Activated CD8-positive, alpha-beta memory T cell treated with anti-CD3 and anti-CD28 coated beads, Interleukin-2, amount 50 U/mL, for 4 hours (primary cell): ENCODE measurements around the gene CAMTA1.

Experiments used
- DNase-seq: peaks from one replicate; pipeline ENCODE4 v3.0.0-alpha.2; 2020

Gene CAMTA1

GRCh38 chr1:6935911-6936690 is 150.8 kb downstream of the CAMTA1 start:
- DNase-seq, result no peak

GRCh38 chr1:6937048-6937447 is 151.8 kb downstream of the CAMTA1 start:
- DNase-seq, result no peak

GRCh38 chr1:6939363-6939762 is 154.1 kb downstream of the CAMTA1 start:
- DNase-seq, result no peak

DNA sequence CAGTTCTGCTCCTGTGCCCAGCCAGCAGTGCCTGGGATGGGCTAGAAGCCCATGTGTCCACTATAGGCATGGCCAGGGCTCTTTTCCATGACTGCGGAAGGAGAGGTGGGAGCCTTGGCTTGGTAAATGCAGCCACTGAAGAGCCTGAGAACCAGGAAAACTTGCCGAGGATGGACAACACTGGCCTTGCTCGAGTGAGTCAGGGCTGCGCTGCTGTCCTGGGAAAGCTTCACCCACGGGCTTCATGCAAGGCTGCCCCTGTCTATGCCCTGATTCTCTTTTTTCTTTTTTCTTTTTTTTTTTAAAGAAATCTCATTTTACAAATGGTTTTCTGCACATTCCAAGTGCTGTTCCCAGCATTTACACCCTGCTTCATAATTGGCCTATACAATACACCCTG is 156.5 kb downstream of the CAMTA1 start:
- DNase-seq, result no peak

GRCh38 chr1:6942990-6943389 is 157.7 kb downstream of the CAMTA1 start:
- DNase-seq, result no peak

DNA sequence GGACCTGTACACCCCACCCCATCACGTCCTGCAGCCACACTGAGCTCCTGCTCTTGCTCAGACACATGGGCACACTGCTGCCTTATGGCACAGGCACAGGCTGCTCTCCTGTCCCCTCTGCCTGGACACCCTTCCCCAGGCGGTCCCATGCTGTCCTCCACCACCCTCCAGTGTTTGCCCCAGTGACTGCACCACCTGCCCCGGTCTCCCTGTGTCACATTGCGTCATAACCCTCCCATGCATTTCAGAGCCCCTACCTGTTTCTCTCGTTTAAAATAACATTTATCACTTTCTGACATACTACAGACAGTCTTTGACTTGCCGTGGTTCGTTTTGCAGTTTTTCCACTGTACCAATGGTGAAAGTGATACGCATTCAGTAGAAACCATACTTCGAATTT is 159.2 kb downstream of the CAMTA1 start:
- DNase-seq, result no peak

DNA sequence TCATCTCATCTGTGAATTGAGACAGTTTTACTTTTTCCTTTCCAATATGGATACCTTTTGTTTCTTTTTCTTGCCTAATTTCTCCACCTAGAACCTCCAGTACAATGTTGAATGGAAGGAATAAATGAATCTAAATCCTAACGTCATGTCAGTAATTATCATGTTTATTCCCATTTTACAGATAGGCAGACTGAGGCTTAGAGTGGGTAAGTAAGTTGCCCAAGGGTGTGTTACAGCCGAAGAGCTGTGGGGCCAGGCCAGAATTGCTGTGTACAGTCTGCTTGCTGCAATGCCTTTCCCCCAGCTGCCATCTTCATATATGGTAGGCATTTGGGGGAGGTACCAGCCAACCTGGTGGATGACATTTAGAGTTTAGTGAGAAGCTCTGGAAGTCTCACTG is 162.7 kb downstream of the CAMTA1 start:
- no peak for DNase-seq

DNA sequence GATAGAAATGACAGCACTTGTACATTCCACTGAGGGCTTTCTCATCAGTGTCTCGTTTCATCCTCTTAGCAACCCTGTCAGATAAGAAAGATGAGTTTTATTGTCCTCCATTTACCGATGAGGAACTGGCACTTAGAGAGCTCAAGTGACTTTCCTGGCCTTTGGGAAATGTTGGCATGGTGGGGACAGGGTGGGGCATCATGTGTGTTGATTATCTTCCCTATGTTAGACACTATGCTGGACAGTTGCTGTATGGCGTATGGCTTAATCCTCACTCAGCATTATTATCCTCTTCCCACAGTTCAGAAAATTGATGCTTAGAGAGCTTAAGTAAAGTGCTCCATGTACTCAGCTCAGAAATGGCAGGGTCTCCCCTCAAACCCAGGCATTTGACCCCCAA is 163.2 kb downstream of the CAMTA1 start:
- DNase-seq, result no peak

GRCh38 chr1:6948861-6949260 is 163.6 kb downstream of the CAMTA1 start:
- DNase-seq, result no peak

GRCh38 chr1:6950001-6950765 is 164.9 kb downstream of the CAMTA1 start:
- no peak for DNase-seq

DNA sequence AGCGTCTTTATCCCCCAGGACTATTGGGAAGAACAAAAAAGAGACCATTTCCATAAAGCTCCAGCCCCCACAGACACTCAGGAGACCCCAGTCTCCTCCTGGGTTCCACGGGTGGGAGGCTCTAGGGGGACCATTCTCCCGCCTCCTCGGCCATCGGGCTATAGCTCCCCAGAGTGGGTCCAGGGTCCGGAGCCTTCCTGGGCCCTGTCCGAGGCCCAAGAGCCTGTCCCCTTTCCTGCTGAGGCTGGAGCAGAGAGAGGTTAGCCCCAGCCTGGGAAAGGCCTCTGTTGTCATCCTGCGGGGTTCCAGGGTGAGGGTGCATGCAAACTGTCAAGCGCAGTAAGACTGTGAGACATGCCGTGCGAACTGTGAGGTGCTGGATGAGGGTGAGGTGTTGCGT is 166.3 kb downstream of the CAMTA1 start:
- no peak for DNase-seq

- DNase-seq, result no peak
Measured at GRCh38 chr1:6953216-6953615, 168.0 kb downstream of the CAMTA1 start.

- DNase-seq, result no peak
Measured at GRCh38 chr1:6953907-6954364, 168.7 kb downstream of the CAMTA1 start.

DNA sequence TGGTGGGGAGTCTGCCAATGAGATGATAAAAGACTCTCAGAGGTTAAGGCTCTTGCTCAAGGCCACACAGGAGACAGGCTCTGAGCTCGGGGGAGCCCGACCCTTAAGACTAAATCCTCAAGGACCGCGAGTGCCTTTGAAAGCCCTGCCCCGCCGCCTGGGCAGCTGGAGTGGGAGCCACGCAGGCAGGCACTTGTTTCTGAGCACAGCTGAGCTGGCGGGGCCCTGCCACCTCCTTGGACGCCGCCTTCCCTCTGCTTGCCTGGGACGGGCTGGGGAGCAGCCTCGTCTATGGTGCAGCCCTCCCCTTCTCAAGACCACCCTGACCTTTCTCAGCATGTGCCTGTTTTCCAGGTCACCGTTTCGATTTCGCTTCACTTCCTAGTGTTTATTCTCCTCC is 169.3 kb downstream of the CAMTA1 start:
- DNase-seq, result no peak

DNA sequence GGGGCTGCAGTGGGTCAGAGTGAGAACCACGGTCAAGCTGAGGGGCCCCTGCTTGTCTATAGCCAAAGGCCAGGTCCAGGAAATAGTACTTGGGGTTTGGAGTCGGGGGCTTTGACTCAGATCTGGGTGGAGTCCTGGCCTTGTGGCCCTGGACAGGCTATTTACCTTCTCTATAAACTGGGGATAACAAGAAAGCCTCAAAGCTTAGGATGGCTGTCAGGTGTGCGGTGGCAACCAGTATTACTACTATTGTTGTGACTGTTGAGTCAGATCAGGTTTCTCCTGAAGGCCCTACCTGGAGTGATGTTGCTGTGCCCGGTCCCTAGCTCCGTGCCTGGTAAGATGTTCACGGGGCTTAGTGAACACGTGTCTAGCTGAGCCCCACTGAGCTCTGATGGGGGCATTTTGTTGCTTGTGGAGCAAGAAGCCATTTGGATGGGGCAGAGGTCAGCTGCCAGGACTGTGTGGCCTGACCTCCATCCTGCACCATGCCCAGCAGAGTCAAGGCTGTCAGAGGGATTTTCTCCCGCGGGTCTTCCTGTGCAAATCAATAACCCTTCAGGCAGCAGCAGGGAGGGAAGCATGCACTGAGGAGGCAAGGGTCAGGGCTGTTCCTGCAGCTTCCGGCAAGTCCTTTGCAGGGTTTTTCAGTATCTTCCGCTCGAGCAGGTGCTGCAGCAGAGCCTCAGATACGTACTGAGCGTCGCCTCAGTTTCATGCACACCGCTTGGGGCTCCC is 170.3 kb downstream of the CAMTA1 start:
- DNase-seq, result no peak

GRCh38 chr1:6956488-6957159 is 171.4 kb downstream of the CAMTA1 start:
- no peak for DNase-seq

GRCh38 chr1:6957341-6957740 is 172.1 kb downstream of the CAMTA1 start:
- no peak for DNase-seq

DNA sequence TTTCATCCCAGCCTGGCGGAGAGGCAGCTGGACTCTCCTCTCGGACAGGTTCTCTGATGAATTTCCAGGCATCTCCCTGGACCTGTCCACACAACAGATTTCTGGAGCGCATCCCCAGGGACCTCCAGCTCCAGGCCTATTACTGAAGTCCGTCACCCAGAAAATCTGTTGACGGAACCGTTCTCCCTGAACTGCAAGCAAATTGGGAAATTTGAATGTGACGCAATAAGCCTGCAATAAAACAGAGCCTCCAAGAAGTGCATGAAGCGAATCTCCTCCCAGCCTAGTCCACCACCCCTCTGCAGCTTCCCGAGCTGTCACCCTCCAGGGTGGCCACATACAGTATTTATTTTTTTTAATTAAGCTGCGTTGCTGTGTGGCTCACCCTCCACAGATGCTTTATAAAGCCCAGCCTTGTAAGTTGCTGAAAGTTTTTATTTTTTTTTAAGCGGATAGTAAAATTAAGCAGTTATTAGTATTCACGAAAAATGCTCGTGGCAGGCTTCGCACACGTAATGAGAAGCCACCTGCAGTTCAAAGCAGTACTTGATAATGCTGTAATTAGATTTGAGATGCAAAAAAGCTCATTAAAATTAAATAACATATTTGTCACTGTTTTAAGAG is 173.3 kb downstream of the CAMTA1 start:
- no peak for DNase-seq

DNA sequence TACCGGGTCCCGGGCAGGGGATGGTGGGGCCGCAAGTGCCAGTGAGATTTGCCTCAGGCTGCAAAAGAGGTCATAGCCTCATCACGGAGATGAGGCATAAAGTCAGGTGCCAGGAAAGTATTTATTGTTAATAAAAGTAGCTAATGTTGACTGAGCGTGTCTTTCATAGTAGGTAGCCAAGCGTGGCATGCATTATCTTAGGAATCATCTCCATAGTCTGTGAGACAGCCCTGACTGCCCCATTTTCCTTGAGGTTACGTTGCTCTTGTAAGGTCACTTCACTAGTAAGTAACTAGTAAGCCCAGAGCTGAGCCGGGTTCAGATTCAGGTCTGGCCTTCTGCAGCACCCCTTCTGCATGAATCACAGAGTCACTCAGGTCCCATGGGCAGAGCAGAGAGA is 174.2 kb downstream of the CAMTA1 start:
- no peak for DNase-seq

DNA sequence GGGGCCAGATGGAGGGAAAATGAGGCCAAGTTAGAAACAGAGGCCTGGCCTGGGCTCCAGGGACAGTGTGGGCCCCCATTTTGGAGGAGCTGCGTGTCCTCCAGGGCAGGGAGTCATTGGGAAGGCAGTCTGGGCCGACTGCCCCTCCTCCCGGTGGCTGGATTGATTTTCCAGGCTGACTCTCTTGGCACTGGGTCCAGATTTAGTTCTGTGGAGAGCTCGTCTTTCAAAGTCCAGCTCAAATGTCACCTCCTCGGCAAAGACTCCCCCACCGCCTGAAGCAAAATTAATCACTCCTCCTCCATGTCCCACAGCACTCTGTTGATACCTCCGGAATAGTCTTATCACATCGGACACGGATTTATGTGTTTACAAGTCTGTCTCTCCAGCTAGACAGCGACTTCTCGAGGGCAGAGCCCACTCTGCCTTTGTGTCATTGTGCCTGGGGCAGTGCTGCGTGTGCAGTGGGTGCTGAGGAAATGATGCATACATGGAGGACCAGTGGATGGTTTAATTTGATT is 175.1 kb downstream of the CAMTA1 start:
- DNase-seq, result no peak

DNA sequence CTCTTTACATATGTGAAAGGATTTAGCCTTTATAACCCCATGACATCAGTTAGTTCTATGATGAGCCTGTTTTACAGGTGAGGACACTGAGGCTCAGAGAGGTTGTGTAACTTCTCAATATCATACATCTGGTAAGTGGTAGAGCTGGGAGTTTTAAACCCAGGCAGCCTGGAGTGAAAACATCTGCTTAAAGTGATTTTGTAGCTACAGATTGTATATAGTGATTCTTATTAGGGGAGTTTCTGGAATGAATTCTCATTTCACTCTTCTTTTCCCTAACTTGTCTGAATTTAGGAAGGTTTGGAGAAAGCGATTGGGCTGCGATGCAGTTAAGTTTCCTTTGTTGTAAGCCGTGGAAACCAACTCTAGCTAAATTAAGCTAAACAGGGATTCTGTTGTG is 175.6 kb downstream of the CAMTA1 start:
- DNase-seq, result no peak

- no peak for DNase-seq
Measured at GRCh38 chr1:6961289-6961688, 176.0 kb downstream of the CAMTA1 start.
